Right lobe of liver (tissue), 4 donors: ENCODE results near the gene BTD.

Experiments
- POLR2A ChIP-seq: fragments of 450-650 bp; IDR thresholded peaks from one replicate; pipeline ENCODE4 v1.6.1; 2017; ENCODE audit warnings: antibody characterized with exemption, mild to moderate bottlenecking
- TF ChIP-seq, protein P1 (sequence below), 4 donors: fragments of 200-600 bp in 3 of 4; fragments of 450-650 bp in 1 of 4; IDR thresholded peaks; one replicate each; pipeline versions ENCODE4 v1.5.1 to v1.8.0; 2016 to 2022; ENCODE audit warnings: antibody characterized with exemption in 4 of 4, mild to moderate bottlenecking in 2 of 4
- donor health status: DM: no; HTN: no; CAD: no.
- donor health status: DM: no; HTN: no; CAD: no.
- donor health status: DM: no; HTN: yes; CAD: no.

DNA sequence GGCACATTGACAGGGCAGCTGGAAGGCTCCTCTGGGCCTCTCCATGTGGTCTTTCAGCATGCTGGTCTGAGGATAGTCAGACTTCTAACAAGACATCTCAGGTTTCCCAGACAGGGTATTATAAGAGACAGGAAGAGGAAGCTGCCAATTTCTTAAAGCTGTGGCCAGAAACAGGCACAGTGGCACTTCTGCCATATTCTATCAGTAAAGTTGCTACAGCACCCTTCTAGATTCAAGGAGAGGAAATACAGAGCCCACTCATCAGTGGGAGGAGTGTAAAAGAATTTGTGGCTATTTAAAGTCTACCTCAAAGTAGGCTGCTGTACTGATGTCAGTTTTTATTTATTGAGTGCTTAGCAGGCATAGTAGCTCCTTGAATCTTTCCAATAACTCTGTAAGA lies 55.5 kb downstream of the BTD start:
- TF ChIP-seq, protein P1, sequence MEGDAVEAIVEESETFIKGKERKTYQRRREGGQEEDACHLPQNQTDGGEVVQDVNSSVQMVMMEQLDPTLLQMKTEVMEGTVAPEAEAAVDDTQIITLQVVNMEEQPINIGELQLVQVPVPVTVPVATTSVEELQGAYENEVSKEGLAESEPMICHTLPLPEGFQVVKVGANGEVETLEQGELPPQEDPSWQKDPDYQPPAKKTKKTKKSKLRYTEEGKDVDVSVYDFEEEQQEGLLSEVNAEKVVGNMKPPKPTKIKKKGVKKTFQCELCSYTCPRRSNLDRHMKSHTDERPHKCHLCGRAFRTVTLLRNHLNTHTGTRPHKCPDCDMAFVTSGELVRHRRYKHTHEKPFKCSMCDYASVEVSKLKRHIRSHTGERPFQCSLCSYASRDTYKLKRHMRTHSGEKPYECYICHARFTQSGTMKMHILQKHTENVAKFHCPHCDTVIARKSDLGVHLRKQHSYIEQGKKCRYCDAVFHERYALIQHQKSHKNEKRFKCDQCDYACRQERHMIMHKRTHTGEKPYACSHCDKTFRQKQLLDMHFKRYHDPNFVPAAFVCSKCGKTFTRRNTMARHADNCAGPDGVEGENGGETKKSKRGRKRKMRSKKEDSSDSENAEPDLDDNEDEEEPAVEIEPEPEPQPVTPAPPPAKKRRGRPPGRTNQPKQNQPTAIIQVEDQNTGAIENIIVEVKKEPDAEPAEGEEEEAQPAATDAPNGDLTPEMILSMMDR (IDR thresholded peaks at IDR 0.05) = no peak
- no peak for TF ChIP-seq POLR2A
